ENCODE data around the gene MTPN.

- no peak for TF ChIP-seq POLR2A (IDR thresholded peaks at IDR 0.05)
- TF ChIP-seq, protein P1, sequence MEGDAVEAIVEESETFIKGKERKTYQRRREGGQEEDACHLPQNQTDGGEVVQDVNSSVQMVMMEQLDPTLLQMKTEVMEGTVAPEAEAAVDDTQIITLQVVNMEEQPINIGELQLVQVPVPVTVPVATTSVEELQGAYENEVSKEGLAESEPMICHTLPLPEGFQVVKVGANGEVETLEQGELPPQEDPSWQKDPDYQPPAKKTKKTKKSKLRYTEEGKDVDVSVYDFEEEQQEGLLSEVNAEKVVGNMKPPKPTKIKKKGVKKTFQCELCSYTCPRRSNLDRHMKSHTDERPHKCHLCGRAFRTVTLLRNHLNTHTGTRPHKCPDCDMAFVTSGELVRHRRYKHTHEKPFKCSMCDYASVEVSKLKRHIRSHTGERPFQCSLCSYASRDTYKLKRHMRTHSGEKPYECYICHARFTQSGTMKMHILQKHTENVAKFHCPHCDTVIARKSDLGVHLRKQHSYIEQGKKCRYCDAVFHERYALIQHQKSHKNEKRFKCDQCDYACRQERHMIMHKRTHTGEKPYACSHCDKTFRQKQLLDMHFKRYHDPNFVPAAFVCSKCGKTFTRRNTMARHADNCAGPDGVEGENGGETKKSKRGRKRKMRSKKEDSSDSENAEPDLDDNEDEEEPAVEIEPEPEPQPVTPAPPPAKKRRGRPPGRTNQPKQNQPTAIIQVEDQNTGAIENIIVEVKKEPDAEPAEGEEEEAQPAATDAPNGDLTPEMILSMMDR (IDR thresholded peaks at IDR 0.05): no peak
These were observed 47.9 kb downstream of the MTPN start for GRCh38 chr7:135929249-135929648.
